ENCODE measurements around the gene LRRC3.

The LRRC3 gene

GRCh38 chr21:44459712-44460440, 4.6 kb downstream of the LRRC3 start:
- DNase-seq = no peak

GRCh38 chr21:44460441-44460755, 5.1 kb downstream of the LRRC3 start:
- DNase-seq = no peak

GRCh38 chr21:44461005-44461404, 5.7 kb downstream of the LRRC3 start:
- no peak for DNase-seq

GRCh38 chr21:44461464-44462001, 6.2 kb downstream of the LRRC3 start:
- no peak for DNase-seq

- no peak for DNase-seq
Measured at GRCh38 chr21:44462086-44462833, 7.0 kb downstream of the LRRC3 start.

GRCh38 chr21:44462834-44463200, 7.5 kb downstream of the LRRC3 start:
- no peak for DNase-seq

GRCh38 chr21:44463724-44464123, 8.4 kb downstream of the LRRC3 start:
- DNase-seq = no peak

GRCh38 chr21:44464351-44464750, 9.0 kb downstream of the LRRC3 start:
- no peak for DNase-seq

- no peak for DNase-seq
Measured at GRCh38 chr21:44466351-44466954, 11.1 kb downstream of the LRRC3 start.

GRCh38 chr21:44466996-44467858, 11.9 kb downstream of the LRRC3 start:
- no peak for DNase-seq

GRCh38 chr21:44467859-44468195, 12.5 kb downstream of the LRRC3 start:
- no peak for DNase-seq

GRCh38 chr21:44471341-44471740, 16.0 kb downstream of the LRRC3 start:
- DNase-seq = no peak

GRCh38 chr21:44471996-44472395, 16.7 kb downstream of the LRRC3 start:
- DNase-seq = no peak

GRCh38 chr21:44473915-44474555, 18.7 kb downstream of the LRRC3 start:
- no peak for DNase-seq

GRCh38 chr21:44475266-44475845, 20.0 kb downstream of the LRRC3 start:
- no peak for DNase-seq

GRCh38 chr21:44477131-44477530, 21.8 kb downstream of the LRRC3 start:
- DNase-seq = no peak

- no peak for DNase-seq
Measured at GRCh38 chr21:44477712-44478111, 22.4 kb downstream of the LRRC3 start.

GRCh38 chr21:44478124-44478800, 23.0 kb downstream of the LRRC3 start:
- no peak for DNase-seq

GRCh38 chr21:44478801-44479167, 23.5 kb downstream of the LRRC3 start:
- DNase-seq = no peak

- peak; percentile 30 for DNase-seq
Measured at GRCh38 chr21:44479556-44480199, 24.4 kb downstream of the LRRC3 start.

Measured in hematopoietic multipotent progenitor cell treated with erythropoietin and hydrocortisone succinate and interleukin-3 and kit ligand, for 6 days (in vitro differentiated cells).